GM19351 (cell line): ENCODE data around the gene ADGRB3.

ENCODE experiments used
- ATAC-seq: cut with Tn5 transposase; IDR thresholded peaks from one replicate; pipeline ENCODE4 v1.9.1; 2021; ENCODE audit warnings: mild to moderate bottlenecking, moderate library complexity; ENCODE audit not compliant: unreplicated experiment

The ADGRB3 gene

GRCh38 chr6:68634726-68635411, at the start of gene ADGRB3:
Gene ADGRB3, plus strand, starts transcription at chr6:68635282. Its CDS starts 3,394 bp downstream, at chr6:68638676.
- ATAC-seq, result peak; percentile 79

GRCh38 chr6:68593558-68593957, 41.5 kb upstream of the ADGRB3 start:
- no peak for ATAC-seq

GRCh38 chr6:68597642-68598041, 37.4 kb upstream of the ADGRB3 start:
- no peak for ATAC-seq

GRCh38 chr6:68615938-68616337, 19.1 kb upstream of the ADGRB3 start:
- ATAC-seq, result no peak

GRCh38 chr6:68625998-68626397, 9.1 kb upstream of the ADGRB3 start:
- no peak for ATAC-seq

- ATAC-seq, result no peak
Measured at GRCh38 chr6:68628161-68628560, 6.9 kb upstream of the ADGRB3 start.

- no peak for ATAC-seq
Measured at GRCh38 chr6:68632734-68633133, 2.3 kb upstream of the ADGRB3 start.

- no peak for ATAC-seq
Measured at GRCh38 chr6:68633281-68633971, 1.7 kb upstream of the ADGRB3 start.

GRCh38 chr6:68633972-68634725, 933 bp upstream of the ADGRB3 start:
- ATAC-seq, result peak; percentile 4

- peak; percentile 7 for ATAC-seq
Measured at GRCh38 chr6:68635412-68635705, 277 bp downstream of the ADGRB3 start.

- ATAC-seq, result no peak
Measured at GRCh38 chr6:68635706-68636513, 828 bp downstream of the ADGRB3 start.

- ATAC-seq, result no peak
Measured at GRCh38 chr6:68636666-68637065, 1.6 kb downstream of the ADGRB3 start.

- no peak for ATAC-seq
Measured at GRCh38 chr6:68637071-68637470, 2.0 kb downstream of the ADGRB3 start.

GRCh38 chr6:68637782-68638181, 2.7 kb downstream of the ADGRB3 start:
- no peak for ATAC-seq

GRCh38 chr6:68638230-68638900, 3.3 kb downstream of the ADGRB3 start:
- no peak for ATAC-seq

GRCh38 chr6:68639211-68639610, 4.1 kb downstream of the ADGRB3 start:
- ATAC-seq, result no peak

- no peak for ATAC-seq
Measured at GRCh38 chr6:68639826-68640490, 4.9 kb downstream of the ADGRB3 start.

- no peak for ATAC-seq
Measured at GRCh38 chr6:68640491-68640835, 5.4 kb downstream of the ADGRB3 start.

- ATAC-seq, result no peak
Measured at GRCh38 chr6:68641172-68641571, 6.1 kb downstream of the ADGRB3 start.

- no peak for ATAC-seq
Measured at GRCh38 chr6:68642081-68642480, 7.0 kb downstream of the ADGRB3 start.
